ENCODE results near the gene TM7SF2.

DNA sequence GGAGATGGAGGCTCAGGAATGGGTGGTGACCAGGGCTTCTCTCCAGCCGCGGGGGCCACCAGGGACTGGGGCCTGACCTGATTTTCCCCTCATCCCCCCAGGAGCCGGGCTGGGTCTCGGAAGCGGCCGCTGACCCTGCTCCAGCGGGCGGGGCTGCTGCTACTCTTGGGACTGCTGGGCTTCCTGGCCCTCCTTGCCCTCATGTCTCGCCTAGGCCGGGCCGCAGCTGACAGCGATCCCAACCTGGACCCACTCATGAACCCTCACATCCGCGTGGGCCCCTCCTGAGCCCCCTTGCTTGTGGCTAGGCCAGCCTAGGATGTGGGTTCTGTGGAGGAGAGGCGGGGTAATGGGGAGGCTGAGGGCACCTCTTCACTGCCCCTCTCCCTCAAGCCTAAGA is 23.8 kb upstream of the TM7SF2 start:
- no peak for TF ChIP-seq CTCF (IDR thresholded peaks at IDR 0.05; ENCODE audit: low read length)
- no peak for TF ChIP-seq EZH2 (IDR thresholded peaks at IDR 0.05; ENCODE audit: borderline replicate concordance, low read length)

Measured in OCI-LY1 (cell line).